CD4-positive, alpha-beta T cell treated with Interleukin-4 for 1 hour (primary cell): Measurements from ENCODE around the gene OLFML2B.
"Not testable (repeated sequence)": the region's sequence is repeated elsewhere in the genome, so short reads cannot be mapped to it uniquely, and the experiment has no call there.

ENCODE experiments used
- DNase-seq, 2 donors: peaks; one replicate each; pipeline ENCODE4 v3.0.0-alpha.2; 2020 to 2022

Gene OLFML2B

DNA sequence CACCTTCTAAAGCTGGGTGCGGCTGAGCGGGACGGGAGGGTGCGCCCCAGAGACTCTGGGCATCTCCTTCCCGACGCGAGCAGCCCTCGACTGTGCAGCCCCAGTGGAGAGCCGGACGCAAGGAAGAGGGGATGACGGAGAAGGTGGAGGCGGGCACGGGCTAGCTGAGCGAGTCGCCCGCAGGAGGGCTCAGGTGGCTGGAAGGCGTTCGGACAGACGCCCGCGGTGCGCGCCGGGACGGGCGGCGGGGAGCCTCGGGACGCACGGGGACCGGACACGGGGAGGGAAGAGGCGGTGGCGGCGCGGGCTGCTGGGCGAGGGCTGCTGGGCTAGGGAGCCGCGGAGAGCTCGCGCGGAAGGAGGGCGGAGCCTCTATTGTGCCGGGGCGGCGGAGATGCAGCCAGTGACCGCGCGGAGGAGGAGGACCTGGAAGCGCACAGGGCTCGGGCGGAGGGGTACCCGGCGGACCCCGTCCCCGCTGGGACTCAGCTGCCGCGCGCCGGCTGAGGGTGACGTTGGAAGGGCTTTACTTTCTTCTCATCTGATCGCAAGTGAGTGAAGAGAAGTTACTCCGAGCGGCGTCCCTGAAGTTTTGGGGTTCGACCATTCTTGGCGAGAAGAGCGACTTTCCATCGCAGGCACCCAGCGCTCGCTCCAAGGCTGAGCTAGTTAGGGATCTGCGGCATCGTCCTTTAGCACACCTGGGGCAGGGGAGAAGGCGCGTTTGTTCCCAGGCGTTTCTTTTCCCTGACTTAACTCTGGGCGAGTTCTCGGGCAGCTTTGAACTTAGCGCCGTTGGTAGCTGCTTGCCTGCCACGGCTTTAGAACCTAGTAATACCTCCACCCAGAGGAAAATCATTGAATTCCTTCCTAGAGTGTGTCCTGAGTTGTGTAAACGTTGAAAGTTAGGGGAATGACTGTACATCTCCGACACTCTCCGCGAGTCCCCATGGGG lies at the start of gene OLFML2B:
Gene OLFML2B, minus strand, starts transcription at position 323 of the 955 bp plus-strand sequence. CDS start 439 bp downstream, outside the sequence.
- DNase-seq = peak; percentile 33 to 34

- DNase-seq = no peak
Observed at GRCh38 chr1:162072740-162073139, 49.1 kb upstream of the OLFML2B start.

DNA sequence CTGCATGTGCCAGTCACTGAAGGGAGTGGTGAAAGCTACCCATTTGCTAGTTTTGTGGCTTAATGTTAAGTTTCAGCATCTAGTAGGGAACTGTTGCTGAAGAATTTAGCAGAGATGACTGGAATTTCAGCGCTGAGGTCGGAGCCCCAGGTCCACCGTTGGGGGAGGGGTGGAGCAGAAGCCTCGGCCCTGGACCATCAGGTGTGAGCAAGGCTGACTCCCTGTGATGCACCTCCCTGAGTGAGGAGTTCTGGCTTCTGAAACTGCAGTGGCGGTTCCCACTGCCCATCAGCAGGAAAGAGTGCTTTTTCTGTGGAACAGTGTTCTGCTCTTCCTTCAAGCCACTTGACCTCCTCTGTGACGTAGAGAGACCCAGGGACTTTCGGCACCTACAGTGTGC lies 47.2 kb upstream of the OLFML2B start:
- no peak for DNase-seq

DNA sequence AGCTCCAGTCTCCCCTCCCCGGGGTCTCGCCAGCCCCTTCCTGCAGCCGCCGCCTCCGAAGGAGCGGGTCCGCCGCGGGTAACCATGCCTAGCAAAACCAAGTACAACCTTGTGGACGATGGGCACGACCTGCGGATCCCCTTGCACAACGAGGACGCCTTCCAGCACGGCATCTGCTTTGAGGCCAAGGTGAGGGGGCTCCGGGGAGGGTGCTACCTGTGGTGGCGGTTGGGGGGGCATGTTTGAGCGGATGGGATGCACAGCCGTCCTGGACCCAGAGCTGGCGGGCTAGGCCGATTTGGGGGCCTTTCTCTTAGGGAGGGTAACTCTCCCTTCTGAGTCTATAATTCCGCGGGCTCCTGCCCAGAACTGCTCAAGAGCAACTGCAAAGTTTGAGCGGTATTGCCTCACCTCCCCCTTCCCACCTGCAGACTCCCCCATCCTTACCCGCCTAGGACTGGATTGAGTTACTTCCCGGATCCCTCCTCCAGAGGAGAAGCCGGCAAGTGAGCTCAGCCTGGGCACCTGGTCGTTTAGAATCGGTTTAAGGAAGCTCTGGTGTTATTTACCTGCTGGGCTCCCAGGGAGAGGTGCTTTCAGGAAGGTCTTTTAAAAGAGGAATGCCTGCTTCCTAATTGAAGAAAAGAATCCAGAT lies 46.6 kb upstream of the OLFML2B start:
- no peak for DNase-seq

- peak; percentile 64 to 70 for DNase-seq
Observed at GRCh38 chr1:162069334-162070093, 45.8 kb upstream of the OLFML2B start, which contains the start of gene NOS1AP. Gene NOS1AP (plus strand): TSS chr1:162069691. CDS start chr1:162070178, 487 bp downstream.

GRCh38 chr1:162068301-162068700 lies 44.6 kb upstream of the OLFML2B start:
- DNase-seq = no peak

DNA sequence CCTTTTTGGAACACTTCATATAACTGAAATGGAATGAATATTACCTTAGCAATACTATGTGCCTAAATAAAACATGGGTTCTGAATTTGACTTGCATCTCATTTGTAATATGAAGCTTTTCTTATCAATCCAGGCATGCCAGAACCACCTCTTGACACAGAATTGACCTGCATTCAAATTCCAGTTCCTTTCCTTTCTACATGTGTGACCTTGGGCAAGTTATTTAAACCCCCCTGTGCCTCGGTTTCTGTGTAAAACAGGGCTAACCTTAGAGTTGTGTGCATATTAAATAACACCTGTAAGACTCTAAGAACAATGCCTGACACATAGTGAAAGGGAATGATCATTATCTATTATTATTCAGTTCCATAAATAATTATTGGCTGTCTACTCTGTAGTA lies 43.8 kb upstream of the OLFML2B start:
- DNase-seq = no peak

- not testable (repeated sequence) for DNase-seq
Observed at GRCh38 chr1:162066836-162067235, 43.2 kb upstream of the OLFML2B start.

GRCh38 chr1:162065016-162065415 lies 41.3 kb upstream of the OLFML2B start:
- DNase-seq = no peak

- DNase-seq = no peak
Observed at GRCh38 chr1:162062542-162063015, 38.9 kb upstream of the OLFML2B start.

- DNase-seq = no peak
Observed at GRCh38 chr1:162060314-162060713, 36.6 kb upstream of the OLFML2B start.

DNA sequence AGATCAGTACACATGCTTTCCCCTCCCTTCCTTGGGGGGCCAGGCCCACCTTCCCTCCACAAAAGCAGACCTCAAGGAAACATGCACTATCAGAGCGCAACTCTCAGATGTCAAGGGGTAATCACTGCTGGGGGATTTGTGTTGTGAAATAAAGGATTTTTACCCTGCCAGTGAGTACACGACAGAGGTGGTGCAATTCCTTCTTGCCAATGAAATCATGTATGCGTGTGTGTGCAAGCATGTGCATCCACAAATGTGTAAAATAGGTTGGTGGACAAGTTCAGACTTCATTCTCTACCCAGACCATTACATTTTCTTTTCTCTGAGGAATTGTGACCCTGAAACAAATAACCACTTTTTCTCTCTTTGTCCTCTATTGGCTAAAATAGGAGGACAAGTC lies 36.1 kb upstream of the OLFML2B start:
- no peak for DNase-seq

DNA sequence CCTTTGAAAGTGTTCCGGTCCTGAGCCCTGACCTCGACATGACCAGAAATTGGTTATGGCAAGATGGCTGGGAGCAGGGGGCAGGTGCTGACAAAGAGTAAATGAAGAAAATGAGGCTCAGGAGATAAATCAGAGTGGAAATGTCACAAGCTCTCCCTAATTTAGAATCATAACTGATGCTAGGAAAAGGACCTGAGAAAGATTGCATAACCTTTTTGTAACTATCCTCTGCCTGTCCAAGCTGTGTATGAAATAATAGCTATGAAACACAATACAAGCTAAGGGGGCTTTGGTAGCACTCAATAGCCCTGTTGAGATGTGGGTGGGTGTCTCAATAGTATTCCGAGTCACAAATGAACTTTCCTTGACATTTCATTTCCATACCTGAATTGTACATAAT lies 32.9 kb upstream of the OLFML2B start:
- DNase-seq = no peak

DNA sequence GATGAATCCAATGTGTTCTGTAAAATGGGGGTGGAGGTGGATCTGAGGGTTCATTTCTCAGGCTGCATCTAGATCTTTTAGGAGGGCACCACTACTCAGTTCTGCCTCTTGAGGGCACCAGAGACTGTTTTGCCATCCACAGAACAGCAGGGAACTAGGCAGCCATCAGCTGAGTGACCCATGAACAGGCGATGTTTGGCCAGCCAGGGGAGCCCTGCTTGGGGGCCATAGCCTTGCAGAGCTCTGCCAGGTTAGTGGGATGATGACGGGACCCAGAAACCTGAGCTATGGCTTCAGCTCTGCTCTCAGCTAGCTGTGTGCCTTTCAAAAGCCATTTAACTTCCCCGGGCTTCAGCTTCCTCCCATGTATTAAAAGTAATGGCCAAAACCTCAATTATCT lies 32.4 kb upstream of the OLFML2B start:
- peak; percentile 48 to 53 for DNase-seq

DNA sequence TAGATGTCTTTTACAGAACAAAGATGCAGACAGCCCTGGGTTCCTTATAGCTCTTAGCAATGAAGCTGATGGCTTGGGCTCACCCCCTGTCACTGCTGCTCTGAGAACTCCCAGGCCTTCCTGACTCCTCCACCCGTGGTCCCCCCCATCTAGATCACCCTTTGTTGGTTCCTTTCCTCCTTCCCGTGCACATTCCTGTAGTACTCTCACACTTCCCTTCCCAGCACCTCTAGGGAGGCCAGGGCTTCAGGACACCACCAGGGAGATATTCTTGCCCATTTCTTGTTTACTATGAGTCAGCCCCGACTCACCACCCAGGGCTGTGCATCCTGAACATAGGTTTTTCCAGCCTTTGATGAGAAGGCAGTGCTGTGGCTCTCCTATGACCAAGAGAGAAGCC lies 31.4 kb upstream of the OLFML2B start:
- DNase-seq = no peak

- DNase-seq = not testable (repeated sequence)
Observed at GRCh38 chr1:162053949-162054348, 30.3 kb upstream of the OLFML2B start.

DNA sequence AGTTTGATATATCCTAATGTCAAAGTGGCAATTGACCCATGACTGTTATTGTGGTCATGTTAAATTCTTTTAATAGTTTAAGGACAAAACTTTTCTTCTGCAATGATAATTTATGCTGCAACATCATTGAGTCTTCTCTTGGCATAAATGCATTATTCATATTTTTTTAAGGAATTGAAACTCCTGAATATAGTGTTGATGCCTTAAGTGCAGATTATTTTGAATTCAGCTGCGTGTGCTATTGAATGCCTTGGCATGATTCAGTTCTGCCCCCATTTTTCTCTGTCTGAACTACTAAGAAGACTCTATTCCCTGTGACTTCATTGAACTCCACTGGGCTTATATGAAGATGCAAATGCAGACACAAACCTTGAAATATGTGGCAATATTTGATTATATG lies 23.3 kb upstream of the OLFML2B start:
- DNase-seq = no peak

GRCh38 chr1:162042361-162042760 lies 18.7 kb upstream of the OLFML2B start:
- no peak for DNase-seq

DNA sequence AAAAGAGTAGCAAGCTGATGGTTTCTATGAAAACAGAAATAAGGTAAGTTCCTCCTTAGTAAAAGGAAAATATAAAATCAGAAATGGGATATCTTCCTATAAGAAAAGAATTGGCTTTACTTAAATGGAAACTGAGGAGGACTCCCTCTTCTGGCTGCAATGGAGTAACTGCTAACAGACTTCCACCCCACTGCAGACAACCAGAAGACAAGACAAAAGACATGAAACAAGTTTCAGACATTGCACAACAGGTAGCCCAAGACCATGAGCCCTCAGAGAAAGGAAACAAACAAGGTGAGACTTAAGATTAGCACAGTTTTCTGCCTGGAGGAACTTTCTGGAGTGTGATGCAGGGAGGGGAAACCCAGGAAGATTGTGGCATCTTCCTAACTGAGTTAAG lies 17.0 kb upstream of the OLFML2B start:
- DNase-seq = no peak

DNA sequence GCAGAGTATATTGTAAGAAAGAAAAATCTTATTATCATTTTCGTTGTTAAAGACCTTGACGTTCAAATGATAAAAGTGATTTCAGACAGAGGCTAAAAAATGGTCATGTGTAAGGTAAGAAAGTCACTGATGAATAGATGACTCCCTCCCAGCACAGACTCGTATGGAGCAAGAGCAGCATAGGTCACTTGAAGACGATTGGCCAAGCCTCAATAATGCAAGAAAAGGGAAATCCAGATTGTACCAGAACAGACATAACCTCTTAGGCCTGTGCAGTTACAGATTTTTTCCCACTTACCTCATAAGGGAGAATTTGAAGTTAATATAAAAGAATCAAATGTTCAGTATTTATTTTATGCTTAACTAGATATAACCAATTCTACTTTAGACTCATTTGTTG lies 16.3 kb upstream of the OLFML2B start:
- DNase-seq = no peak

DNA sequence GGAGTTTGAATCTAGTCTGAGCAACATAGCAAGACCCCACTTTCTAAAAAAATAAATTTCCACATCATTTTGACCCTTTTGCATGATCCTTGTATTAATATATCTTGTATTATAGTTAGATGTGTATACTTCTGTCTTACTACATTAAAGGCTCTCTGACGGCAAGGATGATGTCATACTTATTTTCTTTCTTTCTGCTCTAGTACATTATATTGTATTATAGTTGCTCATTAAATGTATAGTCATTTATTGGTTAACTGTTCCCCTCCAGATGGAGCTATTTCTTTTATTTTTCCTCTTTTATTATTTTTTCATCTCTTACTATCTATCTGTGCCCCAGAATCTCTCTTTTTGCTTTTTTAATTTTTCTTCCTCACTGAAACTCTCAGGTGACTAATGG lies 15.0 kb upstream of the OLFML2B start:
- no peak for DNase-seq

GRCh38 chr1:162036163-162036562 lies 12.5 kb upstream of the OLFML2B start:
- DNase-seq = no peak

DNA sequence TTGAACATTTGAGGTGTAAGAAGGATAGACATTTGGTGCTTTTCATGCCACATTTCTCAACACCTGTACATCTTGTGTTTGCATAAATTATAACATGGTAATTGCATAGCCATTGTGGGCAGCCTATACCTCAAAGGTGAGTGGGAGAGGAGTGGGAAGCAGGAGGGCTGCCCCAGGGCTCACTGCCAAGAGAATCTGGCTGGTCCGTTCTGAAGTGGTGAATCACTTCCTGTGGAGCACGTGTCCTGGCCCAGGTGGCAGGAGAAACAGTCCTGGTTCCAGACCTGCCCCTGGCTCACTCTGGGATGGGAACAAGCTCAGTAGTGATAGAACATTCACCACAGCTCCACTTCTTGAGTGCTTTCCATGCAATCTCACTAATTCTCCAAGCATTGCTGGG lies 11.6 kb upstream of the OLFML2B start:
- no peak for DNase-seq
